Heart right ventricle (tissue), 16 donors: ENCODE measurements around the gene FBXL19. TPM values are rescaled to one million over a fixed set of nuclear protein-coding genes. Genes with fewer than 3 reads are reported as not detected.

ENCODE experiments used
- ATAC-seq, 8 donors: fragments of 200-7000 bp; cut with Tn5 transposase; one replicate each; pipeline ENCODE4 v1.9.1; 2020; ENCODE audit warnings: mild to moderate bottlenecking in 8 of 8, moderate library complexity in 8 of 8, moderate number of reproducible peaks in 1 of 8
- DNase-seq, 2 donors: peaks; one replicate each; pipeline ENCODE4 v3.0.0-alpha.2; 2020
- H3K27ac ChIP-seq, 10 donors: fragments of 200-600 bp; sonication (generic) in 2 of 10; one replicate each; pipeline versions ENCODE4 v1.5.0 to v1.8.0; 2020 to 2022; ENCODE audit warnings: mild to moderate bottlenecking in 3 of 10
- H3K27me3 ChIP-seq, 7 donors: fragments of 200-600 bp; one replicate each; pipeline ENCODE4 v1.8.0; 2021 to 2022; ENCODE audit warnings: mild to moderate bottlenecking in 2 of 7
- H3K36me3 ChIP-seq, 9 donors: fragments of 200-600 bp; sonication (generic) in 1 of 9; one replicate each; pipeline versions ENCODE4 v1.5.0 to v1.8.0; 2020 to 2022; ENCODE audit warnings: mild to moderate bottlenecking in 2 of 9
- H3K4me1 ChIP-seq, 9 donors: fragments of 200-600 bp; sonication (generic) in 1 of 9; one replicate each; pipeline versions ENCODE4 v1.5.0 to v1.8.0; 2020 to 2022; ENCODE audit warnings: mild to moderate bottlenecking in 4 of 9
- H3K4me3 ChIP-seq, 10 donors: fragments of 200-600 bp; sonication (generic) in 2 of 10; one replicate each; pipeline versions ENCODE4 v1.5.0 to v1.8.0; 2020 to 2022; ENCODE audit warnings: mild to moderate bottlenecking in 7 of 10, moderate library complexity in 2 of 10
- H3K9me3 ChIP-seq, 11 donors: fragments of 200-600 bp in 10 of 11; sonication (generic) in 2 of 11; one replicate each; pipeline versions ENCODE4 v1.5.0 to v1.8.0; 2013 to 2022; ENCODE audit warnings: mild to moderate bottlenecking in 2 of 11, control low read depth in 1 of 11, moderate library complexity in 1 of 11
- CTCF ChIP-seq, 9 donors: fragments of 200-600 bp; sonication (generic) in 2 of 9; IDR thresholded peaks; one replicate each; pipeline versions ENCODE4 v1.5.0 to v1.8.0; 2021 to 2022; ENCODE audit warnings: antibody characterized with exemption in 9 of 9, mild to moderate bottlenecking in 5 of 9, moderate library complexity in 1 of 9
- WGBS, 2 donors: extraction: QIAGEN DNeasy Blood & Tissue Kit; methylation state at CpG; one replicate each; pipeline ENCODE4 v1.1.7; 2013; ENCODE audit warnings: inconsistent platforms in 1 of 2; 5-methylcytosine and 5-hydroxymethylcytosine counted together
- intact Hi-C, 10 donors: fragments of 100-400 bp; cut with DNase I; formaldehyde crosslinking; loops; one replicate each; pipeline versions ENCODE4 v1.11.1 to v1.14.2; 2022
- polyA plus RNA-seq, 2 donors: library from polyadenylated mRNA; stranded (reverse); fragments of 200-250 nt; gene quantifications; one replicate each; pipeline ENCODE4 v1.2.3, GENCODE V29; 2013
- total RNA-seq, 10 donors: library from RNA; stranded (reverse); fragmentation: NEBNext Ultra II Directional in 3 of 10; extraction: Animal tissue kit (Norgen Biotek cat#: 25700) in 3 of 10; gene quantifications; one replicate each; pipeline versions ENCODE4 v1.2.1 to v1.2.4, GENCODE V29; 2021 to 2023
- donor health status: Arrhythmogenic right ventricular cardiomyopathy.
- donor health status: ischemic (EF 13 %, LVEDD 7.1; RV severe dilation, severe dysfunction).
- donor health status: healthy with polysubstance abuse.
- donor health status: DM: no; HTN: yes; CAD: no.
- donor health status: DM: no; HTN: no; CAD: no.
- donor health status: ischemic (EF 25% LVEDD 6.9; RV normal size, moderate dysfunction).
- donor health status: ischemic (EF 25% LVEDD 5.7; RV mildly dilated, moderate dysfunction).
- donor health status: healthy.
- donor health status: DM: yes; HTN: yes; CAD: no.
- donor health status: Ischemic cardiomyopathy.
- donor health status: ischemic (EF 35%, LVEDD 5.7; RV mildly dilated, moderate dysfunction).
- donor health status: nonischemic (EF 11% LVEDD 7.7; RV severe dilation, severe dysfunction).
- donor health status: DM: yes; HTN: yes; CAD: no.
- donor health status: PGD.
- donor health status: ischemic (EF 29% LVEDD 5.4; RV normal size, mild dysfunction).
- donor health status: nonischemic (EF 23%, LVEDD 6.1; RV moderate dilation, normal function).

FBXL19 gene
- total and polyA plus RNA-seq, 12 donors, result 4.1 to 14.1 (median 5.8) TPM

DNA sequence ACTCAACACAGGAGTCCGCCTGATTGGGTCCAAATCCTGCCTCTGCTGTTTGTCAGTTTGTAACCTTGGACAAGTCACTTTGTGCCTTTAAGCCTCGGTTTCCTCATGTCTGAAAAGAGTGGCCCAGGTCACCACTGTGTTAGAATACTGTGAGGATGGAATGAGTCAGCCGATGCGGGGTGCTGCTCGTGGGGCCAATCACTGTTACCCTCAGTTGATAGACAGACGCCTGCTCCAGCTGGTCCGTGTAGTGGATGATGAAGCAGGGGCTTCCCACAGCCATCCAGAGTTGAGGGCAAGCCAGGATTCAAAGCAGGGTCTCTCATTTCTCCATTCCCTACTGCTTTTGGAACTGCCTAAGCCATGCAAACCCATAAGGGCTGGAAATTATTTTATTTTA is 5.8 kb downstream of the FBXL19 start:
- ATAC-seq (no peak), DNase-seq (no peak)
- H3K27me3 ChIP-seq, result no peaks in the 10 kb centered on the region
- H3K27ac ChIP-seq, result no peak overlapping the region
- H3K36me3 ChIP-seq, result peaks cover 0 to 74% (median 14%) of the 10 kb centered on the region in 9 donors
- H3K9me3 ChIP-seq, result no peaks in the 10 kb centered on the region
- intact Hi-C loops, result no loop called here
- TF ChIP-seq CTCF (IDR thresholded peaks at IDR 0.05), result no peak
- H3K4me1 ChIP-seq, result peaks cover 0 to 21% (median 10%) of the 10 kb centered on the region in 9 donors
- WGBS, 2 donors, result 75 to 88% methylated on average over 7 of the region's 7 CpGs
- no peak overlapping the region for H3K4me3 ChIP-seq

- no peak for ATAC-seq
- Histone ChIP-seq H3K27ac (peak overlapping the region in 7 of 10 donors; percentile 58 to 70 (median 66)), H3K4me1 (peaks cover 0 to 14% (median under 1%) of the 10 kb centered on the region in 9 donors), H3K27me3 (no peaks in the 10 kb centered on the region), H3K36me3 (peaks cover 0 to 74% (median 14%) of the 10 kb centered on the region in 9 donors), H3K4me3 (no peak overlapping the region), H3K9me3 (no peaks in the 10 kb centered on the region)
- DNase-seq, result no peak
- TF ChIP-seq CTCF (IDR thresholded peaks at IDR 0.05), result no peak
- intact Hi-C loops, result no loop called here
- WGBS, 2 donors, result 92% methylated on average over 30 to 35 of the region's 35 CpGs
Measured at GRCh38 chr16:30930160-30930571, 6.8 kb downstream of the FBXL19 start.

DNA sequence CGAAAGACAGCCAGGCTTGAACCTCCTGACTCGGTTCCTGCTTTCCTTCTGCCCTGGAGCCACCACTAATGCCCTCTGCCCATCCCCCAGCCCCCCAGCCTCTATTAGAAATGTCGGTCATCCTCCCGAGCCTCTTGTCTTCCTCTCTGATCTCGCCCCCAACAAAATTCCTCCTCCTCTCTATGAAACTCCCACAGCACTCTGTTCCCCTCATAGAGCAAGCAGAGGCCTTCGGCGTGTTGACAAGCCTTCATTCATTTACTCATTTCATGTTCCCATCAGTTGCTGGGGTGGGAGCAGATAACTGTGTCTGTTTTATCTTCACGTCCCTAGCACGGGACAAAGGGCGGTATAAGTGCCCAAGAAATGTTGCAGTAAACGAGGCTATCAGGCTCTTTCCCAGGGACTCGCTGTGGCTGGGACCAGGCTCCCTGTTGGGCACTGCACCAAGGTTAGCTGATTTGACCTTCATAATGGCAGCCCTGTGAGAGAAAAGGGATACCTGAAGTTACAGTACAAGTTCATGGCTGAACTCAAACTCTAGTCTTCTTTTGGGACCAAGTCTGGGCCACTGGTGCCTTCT is 7.8 kb downstream of the FBXL19 start:
- H3K27ac ChIP-seq, result peak overlapping the region in 9 of 10 donors; percentile 6 to 70 (median 66)
- H3K27me3 ChIP-seq, result no peaks in the 10 kb centered on the region
- WGBS, 2 donors, result 46 to 52% methylated on average over 12 of the region's 12 CpGs
- ATAC-seq, result peak in 2 of 8 donors; percentile 8 to 24
- DNase-seq, result no peak
- no peak overlapping the region for H3K4me3 ChIP-seq
- no peaks in the 10 kb centered on the region for H3K9me3 ChIP-seq
- H3K4me1 ChIP-seq, result peaks cover 0 to 14% (median 0%) of the 10 kb centered on the region in 9 donors
- TF ChIP-seq CTCF (IDR thresholded peaks at IDR 0.05), result no peak
- H3K36me3 ChIP-seq, result peaks cover 0 to 73% (median 14%) of the 10 kb centered on the region in 9 donors
- intact Hi-C loops, result no loop called here

GRCh38 chr16:30934827-30935557 is 11.6 kb downstream of the FBXL19 start:
- H3K9me3 ChIP-seq, result no peaks in the 10 kb centered on the region
- H3K27ac ChIP-seq, result no peak overlapping the region
- no peak overlapping the region for H3K4me3 ChIP-seq
- H3K27me3 ChIP-seq, result no peaks in the 10 kb centered on the region
- peaks cover 0 to 68% (median 14%) of the 10 kb centered on the region in 9 donors for H3K36me3 ChIP-seq
- 66 to 68% methylated on average over 12 of the region's 12 CpGs for WGBS, 2 donors
- ATAC-seq, result peak in 4 of 8 donors; percentile 14 to 54 (median 30)
- intact Hi-C loops, result no loop called here
- peak in 7 of 9 donors; percentile 38 to 65 (median 48) for TF ChIP-seq CTCF (IDR thresholded peaks at IDR 0.05)
- no peak for DNase-seq
- peaks cover 0 to 17% (median 0%) of the 10 kb centered on the region in 9 donors for H3K4me1 ChIP-seq
